ENCODE results near the gene CFLAR.
A peak's percentile ranks its signal among the peaks of the same experiment; 100 is the strongest.

GRCh38 chr2:201158111-201158929, 42.4 kb downstream of the CFLAR start:
- TF ChIP-seq CTCF (IDR thresholded peaks at IDR 0.05; ENCODE audit: low read length) (peak; percentile 79), EZH2phosphoT487 (IDR thresholded peaks at IDR 0.05; ENCODE audit: low read length) (no peak)
